Activated T-helper 1 cell treated with anti-CD3 and anti-CD28 coated beads, Interleukin-2, amount 50 U/mL, for 16 hours (primary cell): Measurements from ENCODE around the gene CRKL.

Experiments
- DNase-seq, 2 donors: peaks; one replicate each; pipeline ENCODE4 v3.0.0-alpha.2; 2020; ENCODE audit warnings: low read depth in 1 of 2, low spot score in 1 of 2

CRKL gene

DNA sequence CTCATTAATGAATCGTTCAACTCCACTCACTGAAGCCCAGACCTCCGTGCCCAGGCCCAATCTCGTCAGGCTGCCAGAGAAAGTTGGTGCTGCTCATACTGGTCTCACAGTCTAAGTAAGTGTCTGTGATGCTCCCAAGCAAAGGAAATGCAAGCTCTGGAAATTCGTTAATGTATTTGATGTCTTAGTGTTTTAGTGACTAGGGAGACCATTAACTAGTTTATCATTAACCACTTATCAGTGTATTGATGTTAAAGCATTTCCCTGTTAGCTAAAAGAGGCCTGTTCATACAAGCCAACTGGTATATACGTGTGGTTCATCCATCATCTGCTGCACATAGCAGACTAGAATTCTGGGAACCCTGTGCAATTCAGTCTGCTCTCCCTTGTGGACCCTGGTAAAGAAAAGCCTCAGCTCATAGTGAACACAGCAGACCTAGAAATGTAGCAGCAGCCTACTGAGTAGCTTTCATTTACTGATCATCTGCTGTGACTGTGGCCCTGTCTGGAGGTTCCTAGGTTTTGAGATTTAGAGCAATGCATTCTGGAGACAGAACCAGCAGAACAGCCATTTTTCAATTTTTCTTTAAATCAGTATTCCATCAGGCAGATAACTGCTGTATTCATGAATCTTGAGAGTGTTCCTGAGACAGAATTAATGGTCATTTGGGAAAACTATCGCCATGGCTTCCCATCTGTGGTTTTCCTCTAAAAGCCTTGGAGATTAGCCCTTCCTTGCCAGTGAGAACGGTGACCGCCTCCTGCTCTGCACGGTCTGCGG lies 34.1 kb downstream of the CRKL start:
- no peak for DNase-seq

DNA sequence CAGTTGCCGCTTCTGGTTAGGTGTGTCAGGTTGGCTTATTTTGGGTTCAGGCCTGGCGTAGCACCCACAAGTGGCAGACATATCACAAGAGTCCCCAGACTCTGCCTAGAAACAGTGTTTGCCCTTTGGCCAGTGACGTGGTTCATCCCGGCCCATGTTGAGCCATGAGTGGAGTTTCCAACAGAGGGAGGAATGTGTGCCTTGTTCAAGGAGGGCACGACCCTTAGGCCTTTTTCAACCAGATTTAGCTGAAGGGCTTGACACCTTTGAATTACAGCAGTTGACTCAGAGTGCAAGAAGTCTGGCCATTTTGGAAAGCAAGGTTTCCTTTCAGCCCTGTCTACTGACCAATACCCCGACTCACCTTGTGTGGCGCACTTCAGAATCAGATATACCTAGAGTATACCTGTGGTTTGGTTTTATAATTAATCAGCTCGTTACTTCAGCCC lies 34.7 kb downstream of the CRKL start:
- DNase-seq = no peak

DNA sequence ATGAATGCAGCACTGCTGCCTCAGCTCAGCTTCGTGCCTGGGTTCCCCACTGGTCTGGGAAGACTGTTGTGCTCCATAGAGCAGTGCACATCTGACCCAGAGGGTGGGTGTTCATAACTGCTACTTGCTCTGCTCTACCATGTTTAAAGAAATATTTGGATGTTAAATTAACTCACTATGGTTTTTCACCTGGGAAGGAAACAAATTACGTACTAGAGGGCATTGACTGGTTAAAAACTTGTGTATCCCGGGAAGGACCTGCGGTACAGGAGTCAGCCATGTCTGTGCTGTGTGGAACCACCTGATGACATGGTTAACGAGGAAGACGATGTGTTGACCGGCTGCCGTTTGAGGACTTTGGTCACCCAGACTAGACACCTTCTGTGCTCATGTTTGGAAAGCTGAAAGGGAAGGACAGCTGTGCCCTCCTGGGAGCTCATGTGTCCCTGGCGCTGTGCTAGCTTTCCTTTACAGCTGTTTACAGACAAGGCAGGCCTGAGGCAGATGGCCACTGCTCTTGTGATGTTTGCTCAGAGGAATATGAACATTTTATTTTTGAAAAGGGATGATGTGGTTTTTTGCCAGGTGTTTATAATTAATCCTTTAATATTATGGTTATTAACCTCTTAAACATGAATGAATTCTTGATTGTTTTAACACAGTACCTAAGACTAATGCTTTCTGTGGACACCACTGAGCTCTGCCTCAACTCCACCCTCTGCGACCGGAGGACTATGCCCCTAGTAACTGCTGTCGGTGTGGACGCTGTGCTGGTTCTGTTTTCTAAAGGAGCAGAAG lies 35.5 kb downstream of the CRKL start:
- no peak for DNase-seq

DNA sequence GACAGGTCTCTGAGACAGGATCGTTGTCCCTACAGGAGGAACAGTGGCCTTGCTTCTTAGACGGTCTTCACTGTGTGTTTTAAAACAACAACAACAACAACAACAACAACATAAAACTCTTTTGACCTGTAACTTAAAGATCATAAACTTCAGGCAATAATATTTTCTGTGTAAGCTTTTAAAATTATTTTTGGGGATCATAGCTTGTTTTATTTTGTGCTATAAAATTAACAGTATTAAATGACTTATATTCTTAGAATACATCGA lies 36.1 kb downstream of the CRKL start:
- no peak for DNase-seq

DNA sequence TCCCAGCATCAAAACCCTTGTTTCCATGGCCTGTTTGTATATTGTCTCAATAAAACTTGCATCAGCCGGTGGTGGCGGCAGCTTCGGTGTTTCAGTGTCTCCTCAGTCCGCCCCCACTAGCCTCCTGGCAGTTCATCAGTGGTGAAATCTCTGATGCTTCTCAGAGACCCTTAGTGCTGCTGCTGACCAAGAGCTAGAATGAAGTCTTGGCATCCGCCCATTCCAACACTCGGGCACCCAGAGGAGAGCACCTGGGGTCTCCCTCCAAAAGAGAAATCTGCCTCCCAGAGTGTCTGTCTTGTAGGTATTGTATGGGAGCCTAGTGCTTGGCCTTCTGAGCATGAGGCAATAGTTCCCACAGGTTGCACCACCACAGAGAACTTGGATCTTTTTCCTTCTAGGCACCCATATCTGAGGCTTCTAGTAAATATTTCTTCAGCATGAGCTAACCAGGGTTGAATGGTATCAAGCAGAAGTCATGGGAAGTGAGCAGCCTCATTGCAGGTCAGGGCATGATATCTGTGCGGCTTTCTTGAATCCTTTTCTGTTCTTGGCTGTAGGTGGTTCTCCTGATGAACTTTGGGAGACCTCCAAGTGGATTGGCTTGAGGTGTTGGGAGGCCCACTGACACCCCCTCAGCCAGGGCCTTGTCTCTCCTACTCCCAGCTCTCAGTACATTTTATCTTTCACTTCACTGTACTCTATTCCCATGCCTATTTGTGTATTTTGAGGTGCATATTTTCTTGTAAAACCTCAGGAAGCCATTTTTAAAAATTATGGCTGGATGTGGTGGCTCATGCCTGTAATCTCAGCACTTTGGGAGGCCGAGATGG lies 36.7 kb downstream of the CRKL start:
- no peak for DNase-seq

DNA sequence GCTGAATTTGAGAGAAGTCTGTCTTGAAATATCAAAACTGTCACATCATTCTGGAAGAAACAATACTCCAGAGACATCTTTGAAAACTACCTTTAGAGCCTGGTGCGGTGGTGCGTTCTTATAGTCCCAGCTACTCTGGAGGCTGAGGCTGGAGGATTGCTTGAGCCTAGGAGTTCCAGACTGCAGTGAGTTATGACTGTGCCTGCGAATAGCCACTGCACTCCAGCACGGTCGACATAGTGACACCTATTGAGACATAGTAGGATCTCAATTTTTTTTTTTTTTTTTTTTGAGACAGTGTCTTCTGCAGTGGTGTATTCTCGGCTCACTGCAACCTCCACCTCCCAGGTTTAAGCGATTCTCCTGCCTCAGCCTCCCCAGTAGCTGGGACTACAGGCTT lies 38.3 kb downstream of the CRKL start:
- DNase-seq = no peak

DNA sequence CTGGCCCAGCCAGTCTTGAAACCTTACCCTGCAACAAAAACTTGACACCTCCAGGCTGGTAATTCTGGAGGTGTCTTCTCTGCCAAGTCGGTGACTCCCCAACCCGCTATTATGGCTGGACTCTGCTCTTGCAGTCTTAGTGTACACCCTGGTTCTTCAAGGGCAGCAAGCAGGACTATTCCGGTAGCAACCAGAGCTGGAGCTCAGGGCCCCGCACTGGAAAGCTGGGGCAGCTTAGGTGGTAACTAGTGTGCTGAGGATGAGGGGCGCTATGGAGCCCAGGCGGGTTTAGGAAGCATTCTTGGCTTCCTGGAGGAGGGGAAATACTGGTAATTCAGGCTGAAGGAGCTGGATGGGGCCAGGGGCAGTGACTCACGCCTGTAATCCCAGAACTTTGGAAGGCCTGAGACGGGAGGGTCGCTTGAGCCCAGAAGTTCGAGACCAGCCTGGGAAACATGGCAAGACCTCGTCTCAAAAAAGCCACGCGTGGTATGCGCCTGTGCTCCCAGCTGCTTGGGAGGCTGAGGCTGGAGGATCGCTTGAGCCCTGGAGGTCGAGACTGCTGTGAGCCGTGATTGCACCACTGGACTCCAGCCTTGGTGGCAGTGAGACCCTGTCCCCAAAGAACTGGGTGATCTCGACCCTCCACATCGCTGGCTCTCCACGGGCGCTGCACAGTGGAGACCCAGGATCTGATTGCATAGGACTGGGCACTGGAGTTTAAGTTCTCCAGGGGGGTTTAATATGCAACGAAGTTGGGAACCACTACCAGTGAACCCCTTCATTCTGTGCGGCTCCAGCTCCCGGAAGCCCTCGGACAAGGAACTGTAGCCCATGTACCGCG lies 39.3 kb downstream of the CRKL start:
- no peak for DNase-seq

DNA sequence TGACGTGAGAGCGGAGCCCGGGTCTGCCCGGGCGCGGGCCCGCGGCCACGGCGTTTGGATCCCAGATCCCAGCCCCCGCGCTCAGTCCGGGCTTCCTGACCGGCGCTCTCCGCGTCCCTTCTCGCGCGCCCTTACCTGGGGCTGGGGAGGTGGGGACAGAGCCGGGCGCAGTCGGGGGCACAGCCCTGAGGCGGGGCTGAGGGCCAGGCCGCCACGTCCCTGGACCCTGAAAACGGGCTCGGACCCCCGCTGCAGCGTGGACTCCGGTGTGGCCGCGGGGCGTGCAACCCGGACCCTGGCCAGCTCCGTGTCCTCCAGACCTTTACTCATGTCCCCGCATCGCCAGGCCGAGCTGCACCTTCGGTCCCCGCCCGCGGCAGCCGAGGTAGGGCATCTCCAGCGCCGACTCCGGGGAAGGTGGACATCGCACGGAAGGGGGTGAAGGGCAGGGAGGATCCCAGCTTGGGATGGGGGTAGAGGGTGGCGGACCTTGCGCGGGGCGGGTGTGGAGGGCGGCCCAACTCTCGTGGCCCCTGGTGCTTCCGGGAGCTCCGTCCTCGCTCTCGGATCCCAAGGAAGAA lies 40.0 kb downstream of the CRKL start:
- DNase-seq = no peak

DNA sequence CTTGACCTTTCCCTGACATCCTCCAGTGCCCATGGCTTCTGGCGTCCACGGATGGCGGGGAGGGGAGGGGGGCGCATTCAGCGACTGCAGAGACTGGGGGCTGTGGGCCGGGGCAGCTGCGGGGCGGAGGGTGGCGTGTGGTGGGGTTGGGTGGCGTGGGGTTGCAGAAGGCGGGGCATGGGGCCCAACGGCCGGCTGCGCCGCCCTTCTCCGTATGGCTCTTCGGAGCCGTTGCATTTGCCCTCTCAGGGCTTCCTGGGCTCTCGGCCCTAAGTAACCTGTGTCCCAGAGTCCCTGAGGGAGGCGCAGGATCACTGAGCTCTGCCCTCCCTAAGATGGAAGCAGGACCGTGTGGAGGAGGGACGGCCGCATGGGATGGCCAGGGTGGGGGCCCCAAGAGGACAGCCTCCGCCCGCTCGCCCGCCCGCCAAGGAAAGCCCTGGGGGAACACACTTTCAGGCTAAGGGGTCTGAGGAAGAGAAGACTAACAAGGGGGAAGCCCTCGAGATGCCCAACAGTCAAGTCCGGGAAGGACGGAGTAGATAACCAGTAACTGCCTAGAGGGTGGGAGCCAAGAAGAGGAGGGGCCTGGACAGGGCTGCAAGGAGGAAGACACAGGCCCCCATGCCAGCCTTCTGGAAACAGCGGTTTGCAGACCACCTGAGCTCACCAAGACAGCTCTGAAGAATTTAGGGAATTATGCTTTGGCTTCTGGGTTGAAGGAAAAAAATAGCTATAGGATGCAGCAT lies 40.6 kb downstream of the CRKL start:
- no peak for DNase-seq

DNA sequence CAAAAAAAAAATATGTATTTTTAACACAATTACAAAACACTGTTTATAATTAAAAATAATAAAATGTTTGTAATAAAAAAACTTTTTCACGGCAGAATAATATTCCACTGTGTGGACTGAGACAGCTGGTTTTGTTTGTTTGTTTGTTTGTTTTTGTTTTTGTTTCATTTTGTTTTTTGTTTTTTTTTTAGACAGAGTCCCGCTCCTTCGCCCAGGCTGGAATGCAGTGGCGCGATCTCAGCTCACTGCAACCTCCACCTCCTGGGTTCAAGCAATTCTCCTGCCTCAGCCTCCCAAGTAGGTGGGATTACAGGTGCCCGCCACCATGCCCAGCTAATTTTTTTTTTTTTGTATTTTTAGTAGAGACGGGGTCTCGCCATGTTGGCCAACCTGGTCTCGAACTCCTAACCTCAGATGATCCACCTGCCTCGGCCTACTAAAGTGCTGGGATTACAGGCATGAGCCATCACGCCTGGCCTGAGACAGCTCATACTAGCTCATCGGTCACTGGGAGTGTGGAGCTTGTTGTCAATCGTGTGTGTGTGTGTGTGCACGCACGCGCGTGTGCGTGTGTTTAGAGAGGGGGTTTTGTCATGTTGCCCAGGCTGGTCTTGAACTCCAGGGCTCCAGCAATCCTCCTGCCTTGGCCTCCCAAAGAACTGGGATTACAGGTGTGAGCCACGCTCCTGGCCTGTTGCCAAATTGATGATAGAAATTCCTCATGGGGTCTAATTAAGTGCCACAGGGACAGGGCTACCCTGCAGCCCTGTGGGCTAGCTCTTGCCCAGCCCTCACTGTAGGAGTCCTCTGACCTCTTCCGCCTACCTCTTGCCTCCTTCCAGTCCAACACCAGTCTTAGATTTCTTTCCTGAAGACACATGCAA lies 42.6 kb downstream of the CRKL start:
- DNase-seq = no peak

DNA sequence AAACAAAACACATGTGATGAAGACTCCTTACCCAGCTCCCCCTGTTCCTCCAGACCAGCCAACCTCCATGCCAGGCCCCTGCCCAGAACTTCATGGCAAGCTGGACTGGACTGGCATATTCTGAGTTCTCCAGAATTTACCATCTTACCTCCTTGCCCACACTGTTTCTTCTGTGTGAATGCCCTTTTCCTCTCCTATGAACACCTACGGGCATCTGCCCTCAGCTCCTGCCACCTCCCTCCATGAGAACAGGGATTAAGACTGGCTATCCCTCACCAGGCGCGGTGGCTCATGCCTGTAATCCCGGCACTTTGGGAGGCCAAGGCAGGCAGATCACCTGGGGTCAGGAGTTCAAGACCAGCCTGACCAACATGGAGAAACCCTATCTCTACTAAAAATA lies 43.4 kb downstream of the CRKL start:
- DNase-seq = no peak

DNA sequence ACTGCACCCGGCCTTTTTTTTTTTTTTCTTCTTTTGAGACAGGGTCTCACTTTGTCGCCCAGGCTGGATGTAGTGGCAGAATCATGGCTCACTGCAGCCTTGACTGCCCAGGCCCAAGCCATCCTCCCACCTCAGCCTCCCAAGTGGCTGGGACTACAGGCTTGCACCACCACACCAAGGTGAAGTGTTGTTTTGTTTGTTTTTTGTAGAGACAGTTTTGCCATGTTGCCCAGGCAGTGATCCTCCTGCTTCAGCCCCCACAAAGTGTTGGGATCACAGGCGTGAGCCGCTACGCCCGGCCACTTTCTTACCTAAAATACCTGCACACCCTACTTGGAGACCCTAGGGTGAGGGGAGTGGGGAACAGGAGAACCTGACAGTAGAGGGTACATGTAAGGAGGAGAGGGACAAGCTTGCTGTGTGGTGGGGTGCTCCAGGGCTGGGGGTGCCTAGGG lies 45.3 kb downstream of the CRKL start:
- no peak for DNase-seq

DNA sequence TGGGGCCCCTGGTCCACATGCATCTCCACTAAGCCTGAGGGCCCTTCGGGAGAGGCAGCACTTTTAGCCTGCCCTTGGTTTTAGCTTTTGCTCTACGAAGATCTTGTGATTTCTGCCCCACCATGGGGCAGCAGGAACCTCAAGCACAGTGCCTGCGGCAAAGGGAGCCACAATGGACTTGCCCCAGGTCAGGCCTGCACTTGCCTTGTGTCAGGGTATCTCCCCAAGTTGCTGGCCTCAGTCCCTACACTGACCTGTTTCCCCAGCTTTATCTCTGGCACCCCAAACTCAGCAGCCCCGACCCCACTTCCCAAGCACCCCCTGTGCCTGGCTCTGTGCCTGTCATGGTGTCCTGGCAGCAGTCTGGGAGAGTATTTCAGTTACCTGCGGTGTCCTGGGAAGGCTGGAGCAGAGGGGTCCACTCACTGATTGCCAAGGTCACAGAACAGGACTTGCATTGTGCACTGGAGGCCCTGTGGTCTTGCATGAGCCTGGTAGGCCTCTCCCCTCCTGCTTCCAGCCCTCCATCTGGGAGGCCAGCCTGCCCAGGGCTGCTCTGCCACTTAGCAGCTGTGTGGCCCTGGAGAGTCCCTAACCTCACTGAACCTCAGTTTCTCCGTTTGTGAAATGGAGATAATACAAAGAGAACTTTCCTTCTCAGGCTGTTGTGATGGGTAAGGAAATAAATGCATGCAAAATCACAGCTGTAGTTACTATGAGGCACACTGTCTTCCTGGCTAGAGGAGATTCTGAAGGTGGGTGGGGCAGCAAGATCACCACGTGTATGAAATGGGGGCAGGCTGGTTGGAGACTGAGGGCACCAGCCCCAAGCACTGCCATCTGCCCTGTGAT lies 46.2 kb downstream of the CRKL start:
- DNase-seq = no peak

DNA sequence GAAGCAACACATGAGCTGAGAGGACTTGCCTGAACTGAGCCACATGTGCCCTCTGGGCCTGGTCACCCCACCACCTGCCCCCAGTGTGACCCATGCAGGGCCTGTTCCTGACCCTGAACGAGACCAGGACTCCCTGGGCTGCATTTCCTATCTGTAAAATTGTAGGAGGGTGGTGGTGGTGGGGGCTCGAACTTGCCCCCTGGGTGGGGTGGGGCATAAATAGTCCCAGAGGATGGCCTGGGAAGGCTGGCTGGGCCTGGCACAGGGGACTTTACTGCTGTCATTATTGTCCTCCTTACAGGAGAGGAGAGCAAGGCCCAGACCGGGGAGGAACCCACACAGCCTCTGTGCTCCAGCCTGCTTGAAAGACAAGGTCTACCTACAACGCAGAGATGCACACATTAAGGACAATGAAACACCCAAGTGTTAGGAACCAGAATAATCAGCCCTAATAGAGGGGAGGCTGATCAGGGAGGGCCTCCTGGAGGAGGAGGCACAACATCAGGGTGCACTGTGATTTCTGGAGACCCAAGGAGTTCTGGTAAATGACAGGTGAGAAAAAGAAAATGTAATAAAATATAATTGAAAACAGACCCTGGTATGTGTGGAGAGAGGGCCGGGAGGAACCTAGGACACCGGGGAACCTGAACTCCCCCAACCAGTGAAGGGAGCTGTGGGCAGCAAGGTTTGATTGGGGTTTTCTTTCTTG lies 47.0 kb downstream of the CRKL start:
- no peak for DNase-seq

DNA sequence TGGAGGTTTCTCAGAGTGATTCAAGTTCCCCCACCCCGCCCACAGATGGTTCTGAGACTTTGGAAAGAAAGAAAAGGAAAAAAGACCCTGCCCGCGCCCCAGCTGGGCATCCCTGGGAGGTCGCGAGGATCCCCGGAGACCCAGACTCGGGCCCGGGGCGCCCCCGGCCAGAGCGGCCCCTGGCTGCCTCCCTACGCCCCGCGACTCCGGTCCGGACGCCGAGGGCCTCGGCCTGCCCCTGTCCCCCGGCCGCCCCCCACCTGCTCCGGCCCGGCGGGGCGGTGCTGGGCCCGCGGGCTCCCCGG lies 47.5 kb downstream of the CRKL start:
- DNase-seq = no peak

DNA sequence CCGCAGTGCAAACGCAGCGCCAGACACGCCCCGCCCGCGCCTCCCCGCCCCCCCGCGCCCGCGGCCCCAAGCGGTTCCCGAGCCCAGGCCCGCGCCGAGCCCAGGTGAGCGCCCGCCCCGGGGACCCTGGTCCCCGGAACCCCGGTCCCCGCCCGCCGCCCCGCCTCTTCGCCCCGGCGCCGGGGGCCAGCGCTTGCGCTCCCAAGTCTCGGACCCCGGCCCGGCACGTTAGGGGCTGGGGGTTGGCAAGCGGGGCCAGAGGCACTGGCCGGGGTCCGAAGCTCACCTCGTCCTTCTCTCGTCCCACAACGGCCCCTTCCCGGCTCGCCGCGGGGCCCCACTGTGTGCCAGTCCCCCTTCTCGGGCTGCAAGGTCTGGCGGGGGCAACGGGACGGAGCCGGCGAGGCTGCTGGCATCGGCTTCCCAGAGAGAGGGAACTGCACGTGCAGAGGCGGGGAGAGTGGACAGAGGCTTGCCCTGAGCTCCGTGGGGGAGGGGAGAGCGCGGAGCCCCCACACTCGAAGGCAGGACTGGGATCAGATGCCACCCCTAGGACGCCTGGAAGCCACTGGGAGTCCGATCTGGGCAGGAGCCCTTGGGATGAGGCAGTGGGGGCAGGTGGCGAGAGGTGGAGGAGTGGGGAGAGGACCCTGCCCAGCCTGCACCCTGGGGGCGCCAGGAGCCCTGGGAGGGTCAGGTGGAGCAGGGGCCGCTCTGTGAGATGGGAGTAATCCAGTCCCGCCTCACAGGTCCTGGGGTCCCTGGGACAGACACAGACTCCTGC lies 48.1 kb downstream of the CRKL start:
- no peak for DNase-seq
